HEK293T (cell line): ENCODE results near the gene MARS1.
A peak's percentile ranks its signal among the peaks of the same experiment; 100 is the strongest.

ENCODE experiments used
- CTCF ChIA-PET: fragments of 350-600 bp; formaldehyde crosslinking; extraction: SDS; loops from one replicate; lab custom pipeline; 2021; ENCODE audit warnings: antibody characterized with exemption, inconsistent platforms; lab: Yijun Ruan, JAX
- POLR2A ChIA-PET: fragments of 350-600 bp; formaldehyde crosslinking; extraction: SDS; loops from one replicate; lab custom pipeline; 2020; ENCODE audit warnings: antibody characterized with exemption, inconsistent platforms; lab: Yijun Ruan, JAX
- DNase-seq: peaks from one replicate; pipeline ENCODE4 v3.0.0; 2012; ENCODE audit warnings: mixed read lengths; ENCODE audit errors: extremely low spot score
- ARNT ChIP-seq: fragments of 450-650 bp; IDR thresholded peaks from 2 replicates; pipeline ENCODE4 v1.6.1; 2017; ENCODE audit warnings: mild to moderate bottlenecking
- BHLHE40 ChIP-seq: fragments of 450-650 bp; IDR thresholded peaks from 2 replicates; pipeline ENCODE4 v1.6.1; 2016; ENCODE audit warnings: mild to moderate bottlenecking, moderate library complexity, borderline replicate concordance
- CTBP1 ChIP-seq: fragments of 450-650 bp; IDR thresholded peaks from 2 replicates; pipeline ENCODE4 v1.6.1; 2016; ENCODE audit warnings: borderline replicate concordance
- ELF4 ChIP-seq: fragments of 450-650 bp; IDR thresholded peaks from 2 replicates; pipeline ENCODE4 v1.6.1; 2017; ENCODE audit warnings: antibody characterized with exemption
- FOXA1 ChIP-seq: fragments of 450-650 bp; IDR thresholded peaks from 2 replicates; pipeline ENCODE4 v1.6.1; 2016; ENCODE audit warnings: mild to moderate bottlenecking
- FOXK2 ChIP-seq: fragments of 450-650 bp; IDR thresholded peaks from 2 replicates; pipeline ENCODE4 v1.6.1; 2016; ENCODE audit warnings: mild to moderate bottlenecking
- FOXM1 ChIP-seq: fragments of 450-650 bp; IDR thresholded peaks from 2 replicates; pipeline ENCODE4 v1.6.1; 2017; ENCODE audit warnings: mild to moderate bottlenecking, borderline replicate concordance
- HDGF ChIP-seq: fragments of 450-650 bp; IDR thresholded peaks from 2 replicates; pipeline ENCODE4 v1.6.1; 2017; ENCODE audit warnings: antibody characterized with exemption, borderline replicate concordance
- L3MBTL2 ChIP-seq: fragments of 450-650 bp; conservative IDR thresholded peaks from 2 replicates; pipeline ENCODE4 v1.6.1; 2016; ENCODE audit warnings: mild to moderate bottlenecking
- LEF1 ChIP-seq: fragments of 450-650 bp; IDR thresholded peaks from 2 replicates; pipeline ENCODE4 v1.6.1; 2017; ENCODE audit warnings: mild to moderate bottlenecking, borderline replicate concordance
- NFRKB ChIP-seq: fragments of 450-650 bp; IDR thresholded peaks from 2 replicates; pipeline ENCODE4 v1.6.1; 2016; ENCODE audit warnings: mild to moderate bottlenecking, moderate library complexity
- PKNOX1 ChIP-seq: fragments of 450-650 bp; IDR thresholded peaks from 2 replicates; pipeline ENCODE4 v1.6.1; 2016
- SP1 ChIP-seq: fragments of 450-650 bp; IDR thresholded peaks from 2 replicates; pipeline ENCODE4 v1.6.1; 2017
- SUZ12 ChIP-seq: fragments of 450-650 bp; IDR thresholded peaks from 2 replicates; pipeline ENCODE4 v1.6.1; 2016; ENCODE audit warnings: mild to moderate bottlenecking
- TARDBP ChIP-seq: fragments of 450-650 bp; IDR thresholded peaks from 2 replicates; pipeline ENCODE4 v1.6.1; 2016
- ZNF384 ChIP-seq: fragments of 450-650 bp; IDR thresholded peaks from 2 replicates; pipeline ENCODE4 v1.6.1; 2016

MARS1 gene

GRCh38 chr12:57547288-57548012, 59.6 kb downstream of the MARS1 start:
- no peak for DNase-seq
- TF ChIP-seq FOXK2 = no peak
- no peak for TF ChIP-seq FOXM1
- no peak for TF ChIP-seq NFRKB
- TF ChIP-seq PKNOX1 = no peak
- TF ChIP-seq HDGF = no peak
- TF ChIP-seq ZNF384 = no peak
- no peak for TF ChIP-seq TARDBP
- TF ChIP-seq L3MBTL2 = no peak
- no peak for TF ChIP-seq SP1
- TF ChIP-seq BHLHE40 = no peak
- no peak for TF ChIP-seq ARNT
- TF ChIP-seq LEF1 = no peak
- no peak for TF ChIP-seq SUZ12
- TF ChIP-seq CTBP1 = no peak
- TF ChIP-seq FOXA1 = no peak
- CTCF ChIA-PET = interaction anchor here (0.7 to 1.4 kb wide), 2 partner anchors 36 to 225 kb away, joined by 3 read pairs; partner anchors contain the start of gene METTL1
- POLR2A ChIA-PET = interaction anchor here (0.6 to 3.1 kb wide), 9 partner anchors 9 to 197 kb away, joined by 3 to 20 read pairs (median 5); partner anchors contain the start of genes ARHGEF25, DDIT3 and INHBE

GRCh38 chr12:57548013-57548315, 60.1 kb downstream of the MARS1 start:
- POLR2A ChIA-PET = no interaction called here
- TF ChIP-seq TARDBP (no peak), NFRKB (no peak), HDGF (no peak), SUZ12 (no peak), SP1 (no peak), L3MBTL2 (no peak), CTBP1 (no peak), PKNOX1 (no peak), FOXA1 (no peak), FOXM1 (no peak), ZNF384 (no peak), ELF4 (no peak), FOXK2 (no peak), LEF1 (no peak), BHLHE40 (no peak), ARNT (no peak)
- CTCF ChIA-PET = no interaction called here
- DNase-seq = no peak

GRCh38 chr12:57548488-57548887, 60.6 kb downstream of the MARS1 start:
- no peak for DNase-seq
- no peak for TF ChIP-seq SP1
- no peak for TF ChIP-seq FOXM1
- no peak for TF ChIP-seq FOXA1
- TF ChIP-seq BHLHE40 = no peak
- TF ChIP-seq HDGF = no peak
- TF ChIP-seq SUZ12 = no peak
- TF ChIP-seq ELF4 = no peak
- no peak for TF ChIP-seq L3MBTL2
- no peak for TF ChIP-seq CTBP1
- no peak for TF ChIP-seq ZNF384
- no peak for TF ChIP-seq LEF1
- no peak for TF ChIP-seq PKNOX1
- TF ChIP-seq FOXK2 = no peak
- no peak for TF ChIP-seq ARNT
- no peak for TF ChIP-seq NFRKB
- no peak for TF ChIP-seq TARDBP
- POLR2A ChIA-PET = no interaction called here
- CTCF ChIA-PET = no interaction called here

GRCh38 chr12:57549203-57549908, 61.5 kb downstream of the MARS1 start:
- DNase-seq = no peak
- TF ChIP-seq SP1 (no peak), ARNT (no peak), LEF1 (no peak), NFRKB (no peak), HDGF (no peak), L3MBTL2 (no peak), SUZ12 (no peak), CTBP1 (no peak), FOXK2 (no peak), BHLHE40 (no peak), ZNF384 (no peak)
- ChIA-PET CTCF (no interaction called here), POLR2A (no interaction called here)

GRCh38 chr12:57549909-57550640, 62.2 kb downstream of the MARS1 start, which contains the start of gene KIF5A:
Gene KIF5A (plus strand): TSS chr12:57550044. CDS start chr12:57550272, 228 bp downstream.
- ChIA-PET CTCF (no interaction called here), POLR2A (no interaction called here)
- TF ChIP-seq ZNF384 = no peak
- no peak for TF ChIP-seq FOXM1
- TF ChIP-seq BHLHE40 = no peak
- TF ChIP-seq CTBP1 = no peak
- TF ChIP-seq L3MBTL2 = no peak
- no peak for TF ChIP-seq HDGF
- TF ChIP-seq FOXK2 = no peak
- TF ChIP-seq FOXA1 = no peak
- TF ChIP-seq TARDBP = no peak
- TF ChIP-seq PKNOX1 = no peak
- no peak for TF ChIP-seq SUZ12
- no peak for TF ChIP-seq SP1
- no peak for TF ChIP-seq ELF4
- TF ChIP-seq ARNT = no peak
- TF ChIP-seq NFRKB = no peak
- no peak for TF ChIP-seq LEF1
- peak; percentile 83 for DNase-seq
